Gastroesophageal sphincter (tissue), 4 donors: ENCODE measurements around the gene RPN1. TPM values are rescaled to one million over a fixed set of nuclear protein-coding genes. Genes with fewer than 3 reads are reported as not detected.

Experiments
- ATAC-seq: fragments of 150-250 bp; one replicate; pipeline ENCODE4 v1.9.1; 2016; ENCODE audit warnings: mild to moderate bottlenecking, moderate library complexity
- H3K27ac ChIP-seq, 4 donors: fragments of 200-600 bp; sonication (generic) in 3 of 4; 1 replicate in 3 of 4; 2 replicates in 1 of 4; pipeline ENCODE4 v1.5.1; 2016 to 2019
- H3K27me3 ChIP-seq: fragments of 200-600 bp; sonication (generic); one replicate; pipeline ENCODE4 v1.5.1; 2019
- H3K36me3 ChIP-seq, 2 donors: fragments of 200-600 bp; sonication (generic); one replicate each; pipeline ENCODE4 v1.5.1; 2019; ENCODE audit warnings: control low read depth in 1 of 2
- H3K4me1 ChIP-seq, 3 donors: fragments of 200-600 bp; sonication (generic); 1 replicate in 2 of 3; 2 replicates in 1 of 3; pipeline ENCODE4 v1.5.1; 2016 to 2019; ENCODE audit warnings: control low read depth in 2 of 3
- H3K4me3 ChIP-seq, 2 donors: fragments of 200-600 bp; sonication (generic); one replicate each; pipeline ENCODE4 v1.5.1; 2019; ENCODE audit warnings: mild to moderate bottlenecking in 1 of 2, moderate library complexity in 1 of 2
- H3K9me3 ChIP-seq, 3 donors: fragments of 200-600 bp; sonication (generic); one replicate each; pipeline ENCODE4 v1.5.1; 2017 to 2019; ENCODE audit warnings: control low read depth in 2 of 3
- EP300 ChIP-seq: sonication (generic); formaldehyde crosslinking; IDR thresholded peaks from one replicate; pipeline ENCODE4 v1.6.1; 2017; ENCODE audit warnings: antibody characterized with exemption, mild to moderate bottlenecking
- POLR2A ChIP-seq, 2 donors: fragments of 450-650 bp; IDR thresholded peaks; one replicate each; pipeline ENCODE4 v1.6.1; 2017; ENCODE audit warnings: antibody characterized with exemption in 2 of 2, mild to moderate bottlenecking in 2 of 2, moderate library complexity in 1 of 2
- POLR2AphosphoS5 ChIP-seq: sonication (generic); formaldehyde crosslinking; IDR thresholded peaks from one replicate; pipeline ENCODE4 v1.6.1; 2017; ENCODE audit warnings: antibody characterized with exemption
- WGBS, 2 donors: methylation state at CpG; one replicate each; pipeline ENCODE4 v1.1.5; 2018; ENCODE audit warnings: low coverage in 1 of 2; 5-methylcytosine and 5-hydroxymethylcytosine counted together
- total RNA-seq, 4 donors: library from RNA; depleted of rRNA; stranded (reverse); fragments of >200 nt; gene quantifications; one replicate each; pipeline ENCODE4 v1.1.0, GENCODE V29; 2016
- TF ChIP-seq, protein P1 (sequence below), 4 experiments: fragments of 200-600 bp in 2 of 4; fragments of 450-650 bp in 2 of 4; sonication (generic) in 1 of 4; IDR thresholded peaks; one replicate each; pipeline ENCODE4 v1.5.1; 2017 to 2019; ENCODE audit warnings: antibody characterized with exemption in 4 of 4, mild to moderate bottlenecking in 2 of 4, moderate library complexity in 2 of 4

RPN1 gene
- total RNA-seq, 4 donors from 2014 or later = 144 to 243 (median 182) TPM

DNA sequence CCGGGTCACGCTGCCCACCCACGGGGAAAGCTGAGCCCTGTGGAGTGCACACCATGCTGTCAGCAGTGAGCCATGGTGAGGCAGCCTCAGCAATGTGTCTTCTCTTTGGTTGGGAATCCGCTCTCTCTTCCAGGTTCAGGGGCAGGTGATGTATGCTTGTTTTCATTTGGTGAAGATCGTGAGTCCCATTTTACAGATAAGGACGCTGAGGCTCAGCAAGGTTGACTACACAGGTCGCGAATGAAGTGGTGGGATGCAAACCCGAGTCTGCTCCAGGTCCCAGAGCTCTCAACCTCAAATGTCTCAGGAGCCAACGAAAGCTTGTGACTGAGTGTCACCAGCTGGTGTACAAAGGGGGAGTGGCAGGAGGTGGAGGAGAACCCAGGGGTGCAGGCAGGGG lies 74.3 kb downstream of the RPN1 start:
- H3K27ac ChIP-seq = no peak overlapping the region
- no peak for TF ChIP-seq POLR2A (IDR thresholded peaks at IDR 0.05)
- no peak for TF ChIP-seq POLR2AphosphoS5
- TF ChIP-seq, protein P1, sequence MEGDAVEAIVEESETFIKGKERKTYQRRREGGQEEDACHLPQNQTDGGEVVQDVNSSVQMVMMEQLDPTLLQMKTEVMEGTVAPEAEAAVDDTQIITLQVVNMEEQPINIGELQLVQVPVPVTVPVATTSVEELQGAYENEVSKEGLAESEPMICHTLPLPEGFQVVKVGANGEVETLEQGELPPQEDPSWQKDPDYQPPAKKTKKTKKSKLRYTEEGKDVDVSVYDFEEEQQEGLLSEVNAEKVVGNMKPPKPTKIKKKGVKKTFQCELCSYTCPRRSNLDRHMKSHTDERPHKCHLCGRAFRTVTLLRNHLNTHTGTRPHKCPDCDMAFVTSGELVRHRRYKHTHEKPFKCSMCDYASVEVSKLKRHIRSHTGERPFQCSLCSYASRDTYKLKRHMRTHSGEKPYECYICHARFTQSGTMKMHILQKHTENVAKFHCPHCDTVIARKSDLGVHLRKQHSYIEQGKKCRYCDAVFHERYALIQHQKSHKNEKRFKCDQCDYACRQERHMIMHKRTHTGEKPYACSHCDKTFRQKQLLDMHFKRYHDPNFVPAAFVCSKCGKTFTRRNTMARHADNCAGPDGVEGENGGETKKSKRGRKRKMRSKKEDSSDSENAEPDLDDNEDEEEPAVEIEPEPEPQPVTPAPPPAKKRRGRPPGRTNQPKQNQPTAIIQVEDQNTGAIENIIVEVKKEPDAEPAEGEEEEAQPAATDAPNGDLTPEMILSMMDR (IDR thresholded peaks at IDR 0.05) = no peak
- no peak for TF ChIP-seq EP300
- peaks cover 0 to 10% (median 0%) of the 10 kb centered on the region in 3 donors for H3K9me3 ChIP-seq
- ATAC-seq = no peak
- peaks cover 0 to 11% (median 0%) of the 10 kb centered on the region in 3 donors for H3K4me1 ChIP-seq
- no peak overlapping the region for H3K4me3 ChIP-seq
- H3K27me3 ChIP-seq = peaks cover 56% of the 10 kb centered on the region
- WGBS, 2 donors = 80% methylated on average over 1 of the region's 10 CpGs; no CpG with 5 or more reads in 1 of the 2 donors
- no peaks in the 10 kb centered on the region for H3K36me3 ChIP-seq

DNA sequence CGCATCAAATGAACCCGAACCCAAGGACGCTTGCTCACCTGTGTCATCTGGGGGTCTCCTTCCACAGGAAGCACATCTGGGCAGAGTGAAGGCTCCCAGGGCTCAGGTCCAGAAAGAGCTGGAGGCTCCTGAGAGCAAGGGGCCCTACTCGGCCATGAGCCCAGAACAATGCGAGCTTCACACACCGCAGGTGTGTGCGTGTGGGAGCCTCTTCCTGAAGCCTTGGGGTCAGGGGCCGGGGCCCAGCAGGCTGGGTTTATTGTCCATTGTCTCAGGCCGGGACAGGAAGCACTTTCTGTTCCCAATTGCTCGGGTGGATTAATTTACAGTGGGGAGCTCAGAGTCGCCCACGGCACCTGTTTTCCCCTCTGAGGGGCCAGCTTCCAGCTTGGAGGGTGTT lies 74.8 kb downstream of the RPN1 start:
- Histone ChIP-seq H3K36me3 (no peaks in the 10 kb centered on the region), H3K27me3 (peaks cover 61% of the 10 kb centered on the region), H3K9me3 (peaks cover 0 to 10% (median 0%) of the 10 kb centered on the region in 3 donors), H3K27ac (no peak overlapping the region), H3K4me1 (peaks cover 0 to 11% (median 0%) of the 10 kb centered on the region in 3 donors), H3K4me3 (no peak overlapping the region)
- no CpG with 5 or more reads among the region's 12 CpGs for WGBS, 2 donors
- no peak for ATAC-seq
- no peak for TF ChIP-seq POLR2A (IDR thresholded peaks at IDR 0.05)
- TF ChIP-seq POLR2AphosphoS5 = no peak
- no peak for TF ChIP-seq EP300
- TF ChIP-seq, protein P1 (IDR thresholded peaks at IDR 0.05) = no peak

DNA sequence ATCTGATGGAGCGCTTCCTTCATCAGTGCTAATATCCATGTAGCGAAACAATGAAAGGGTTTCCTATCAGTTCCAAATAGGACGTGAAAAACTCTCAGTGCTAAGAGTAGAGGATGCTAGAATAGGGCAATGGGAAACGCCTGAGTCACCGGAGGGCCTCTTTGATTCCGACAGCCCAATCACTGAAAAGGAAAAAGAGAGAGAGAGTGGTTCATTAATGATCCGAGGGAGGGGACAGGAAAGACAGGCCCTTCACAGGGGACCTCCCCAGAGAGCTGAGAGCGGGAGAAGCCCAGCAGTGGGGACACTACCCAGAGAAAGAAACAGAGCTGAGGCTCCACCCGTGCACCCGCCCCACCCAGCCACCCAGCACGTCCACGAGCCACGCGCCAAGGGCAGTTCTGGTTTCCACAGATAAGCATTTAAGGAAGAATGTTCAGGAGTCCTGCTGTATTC lies 76.9 kb downstream of the RPN1 start:
- H3K36me3 ChIP-seq = no peaks in the 10 kb centered on the region
- peak; percentile 42 for ATAC-seq
- WGBS, 2 donors = 37 to 40% methylated on average over 10 to 13 of the region's 14 CpGs
- H3K27ac ChIP-seq = no peak overlapping the region
- H3K4me1 ChIP-seq = peaks cover 0 to 11% (median 0%) of the 10 kb centered on the region in 3 donors
- no peaks in the 10 kb centered on the region for H3K9me3 ChIP-seq
- no peak overlapping the region for H3K4me3 ChIP-seq
- TF ChIP-seq, protein P1 (IDR thresholded peaks at IDR 0.05) = no peak
- TF ChIP-seq POLR2AphosphoS5 = no peak
- no peak for TF ChIP-seq EP300
- TF ChIP-seq POLR2A (IDR thresholded peaks at IDR 0.05) = no peak
- peaks cover 80% of the 10 kb centered on the region for H3K27me3 ChIP-seq

DNA sequence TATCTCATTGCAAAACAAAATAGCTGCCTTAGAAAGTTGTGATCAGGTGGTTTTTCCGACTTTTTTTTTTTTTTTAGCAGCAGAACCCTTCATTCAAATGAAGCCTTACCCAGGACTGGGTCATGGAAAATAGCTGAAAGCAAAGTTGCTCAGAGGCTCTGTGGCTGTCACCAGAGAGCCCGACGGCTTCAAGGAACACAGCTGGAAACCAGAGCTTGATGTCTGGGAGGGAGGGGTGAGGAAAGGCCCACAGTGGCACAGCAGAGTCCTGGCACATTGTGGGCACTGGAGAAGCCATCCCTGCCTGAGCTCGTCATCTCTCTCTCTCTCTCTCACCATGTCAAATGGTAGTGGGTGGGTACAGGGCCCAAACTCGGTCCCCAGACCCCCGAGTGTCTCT lies 77.5 kb downstream of the RPN1 start:
- Histone ChIP-seq H3K27me3 (peaks cover 83% of the 10 kb centered on the region), H3K4me1 (peaks cover 0 to 11% (median 0%) of the 10 kb centered on the region in 3 donors), H3K27ac (no peak overlapping the region), H3K4me3 (no peak overlapping the region), H3K9me3 (no peaks in the 10 kb centered on the region), H3K36me3 (no peaks in the 10 kb centered on the region)
- no peak for TF ChIP-seq EP300
- no peak for TF ChIP-seq POLR2AphosphoS5
- TF ChIP-seq, protein P1 (IDR thresholded peaks at IDR 0.05) = no peak
- no peak for TF ChIP-seq POLR2A (IDR thresholded peaks at IDR 0.05)
- no peak for ATAC-seq
- WGBS, 2 donors = 6 to 37% methylated on average over 3 of the region's 6 CpGs

DNA sequence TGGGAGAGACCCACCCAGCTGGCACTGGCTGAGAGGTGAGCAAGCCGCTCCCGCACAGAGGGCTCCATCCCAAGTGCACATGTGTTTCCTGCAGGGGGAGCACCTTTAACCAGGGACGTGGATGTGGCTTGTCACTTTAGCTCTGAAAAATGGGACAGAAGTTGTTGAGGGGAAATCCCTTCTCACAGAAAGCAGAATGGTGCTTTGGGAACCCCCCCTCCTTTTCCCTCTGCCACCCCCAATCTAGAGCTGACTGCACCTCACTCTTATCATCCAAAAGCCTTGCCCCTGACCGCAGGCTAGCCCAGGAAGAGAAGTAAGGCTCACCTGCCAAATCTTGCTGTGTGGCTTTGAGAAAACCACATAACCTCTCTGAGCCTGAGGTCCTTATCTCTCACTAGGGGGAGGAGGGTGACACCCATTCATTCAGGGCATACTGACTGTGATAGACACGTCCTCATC lies 77.9 kb downstream of the RPN1 start:
- ATAC-seq = no peak
- TF ChIP-seq EP300 (no peak), POLR2AphosphoS5 (no peak), POLR2A (IDR thresholded peaks at IDR 0.05) (no peak)
- TF ChIP-seq, protein P1 (IDR thresholded peaks at IDR 0.05) = no peak
- Histone ChIP-seq H3K9me3 (no peaks in the 10 kb centered on the region), H3K27me3 (peaks cover 82% of the 10 kb centered on the region), H3K27ac (no peak overlapping the region), H3K36me3 (no peaks in the 10 kb centered on the region), H3K4me3 (no peak overlapping the region), H3K4me1 (peaks cover 0 to 11% (median 0%) of the 10 kb centered on the region in 3 donors)
- WGBS, 2 donors = 33 to 80% methylated on average over 1 to 4 of the region's 5 CpGs
